Measurements from ENCODE around the gene SH3TC1. TPM values are rescaled to one million over a fixed set of nuclear protein-coding genes. Genes with fewer than 3 reads are reported as not detected.
A peak's percentile ranks its signal among the peaks of the same experiment; 100 is the strongest.

SH3TC1 gene
- polyA plus RNA-seq, 3 donors: 36.9 to 85.7 (median 41.9) TPM

- Histone ChIP-seq H3K4me1 (ENCODE audit: control insufficient read depth in 1 of 2, insufficient read depth in 2 of 2, low read length in 2 of 2) (peaks cover 24 to 26% of the 10 kb centered on the region in 2 donors), H3K9ac (ENCODE audit: insufficient read depth, low read length, poor library complexity, severe bottlenecking) (no peak overlapping the region), H3K27ac (ENCODE audit: low read depth in 1 of 2, low read length in 2 of 2) (no peak overlapping the region), H4K20me1 (ENCODE audit: insufficient read depth, low read length) (no peaks in the 10 kb centered on the region), H3K79me2 (ENCODE audit: insufficient read depth, low read length) (no peaks in the 10 kb centered on the region), H3K27me3 (ENCODE audit: control insufficient read depth in 2 of 2, insufficient read depth in 2 of 2, low read length in 2 of 2) (peaks cover 0 to 1% of the 10 kb centered on the region in 2 donors), H3K4me2 (replicated peaks; ENCODE audit: extremely low read depth, low read length, poor library complexity, severe bottlenecking) (no peak overlapping the region), H3K9me3 (replicated peaks in 1 of 2; ENCODE audit: control insufficient read depth in 1 of 2, insufficient read depth in 1 of 2, low read length in 2 of 2) (peaks cover 6 to 9% of the 10 kb centered on the region in 2 donors), H3K36me3 (replicated peaks in 1 of 2; ENCODE audit: control insufficient read depth in 1 of 2, insufficient read depth in 2 of 2, low read length in 2 of 2) (no peaks in the 10 kb centered on the region), H3K4me3 (replicated peaks in 1 of 3; ENCODE audit: low read depth in 2 of 3, low read length in 3 of 3) (no peak overlapping the region), H2AFZ (ENCODE audit: insufficient read depth, low read depth, low read length, poor library complexity, severe bottlenecking) (no peak overlapping the region)
- no peak for DNase-seq
- Mint-ChIP-seq H3K27ac (no peak overlapping the region), H3K9me3 (peaks cover 8 to 24% (median 12%) of the 10 kb centered on the region in 7 donors), H3K4me3 (no peak overlapping the region), H3K4me1 (peaks cover 25% of the 10 kb centered on the region), H3K27me3 (ENCODE audit: low read depth in 3 of 3) (peaks cover 11 to 27% (median 19%) of the 10 kb centered on the region in 3 donors), H3K36me3 (no peaks in the 10 kb centered on the region)
- 86% methylated on average over 5 of the region's 6 CpGs for WGBS (ENCODE audit: insufficient coverage)
- intact Hi-C loops (cut with micrococcal nuclease): no loop called here
- TF ChIP-seq CTCF (IDR thresholded peaks at IDR 0.05): no peak
Observed at GRCh38 chr4:8165374-8165896, 33.7 kb upstream of the SH3TC1 start.

- Mint-ChIP-seq H3K4me3 (peak overlapping the region in 1 of 2 donors; percentile 77), H3K27me3 (ENCODE audit: low read depth in 3 of 3) (peaks cover 17 to 25% (median 20%) of the 10 kb centered on the region in 3 donors), H3K36me3 (no peaks in the 10 kb centered on the region), H3K9me3 (peaks cover 8 to 21% (median 12%) of the 10 kb centered on the region in 7 donors), H3K27ac (peak overlapping the region; percentile 81 to 95 (median 94)), H3K4me1 (peaks cover 33% of the 10 kb centered on the region)
- Histone ChIP-seq H3K4me1 (ENCODE audit: control insufficient read depth in 1 of 2, insufficient read depth in 2 of 2, low read length in 2 of 2) (peaks cover 31 to 38% of the 10 kb centered on the region in 2 donors), H3K4me2 (replicated peaks; ENCODE audit: extremely low read depth, low read length, poor library complexity, severe bottlenecking) (peak overlapping the region; percentile 62), H2AFZ (ENCODE audit: insufficient read depth, low read depth, low read length, poor library complexity, severe bottlenecking) (no peak overlapping the region), H4K20me1 (ENCODE audit: insufficient read depth, low read length) (no peaks in the 10 kb centered on the region), H3K9ac (ENCODE audit: insufficient read depth, low read length, poor library complexity, severe bottlenecking) (no peak overlapping the region), H3K79me2 (ENCODE audit: insufficient read depth, low read length) (no peaks in the 10 kb centered on the region), H3K9me3 (replicated peaks in 1 of 2; ENCODE audit: control insufficient read depth in 1 of 2, insufficient read depth in 1 of 2, low read length in 2 of 2) (peaks cover 6 to 9% of the 10 kb centered on the region in 2 donors), H3K36me3 (replicated peaks in 1 of 2; ENCODE audit: control insufficient read depth in 1 of 2, insufficient read depth in 2 of 2, low read length in 2 of 2) (no peaks in the 10 kb centered on the region), H3K4me3 (replicated peaks in 1 of 3; ENCODE audit: low read depth in 2 of 3, low read length in 3 of 3) (peak overlapping the region in 1 of 3 experiments; percentile 55), H3K27me3 (ENCODE audit: control insufficient read depth in 2 of 2, insufficient read depth in 2 of 2, low read length in 2 of 2) (no peaks in the 10 kb centered on the region), H3K27ac (ENCODE audit: low read depth in 1 of 2, low read length in 2 of 2) (peak overlapping the region; percentile 54 to 71)
- intact Hi-C loops (cut with micrococcal nuclease): no loop called here
- 0% methylated on average over 2 of the region's 2 CpGs for WGBS (ENCODE audit: insufficient coverage)
- no peak for TF ChIP-seq CTCF (IDR thresholded peaks at IDR 0.05)
- peak; percentile 53 to 86 (median 76) for DNase-seq
Observed at GRCh38 chr4:8167291-8167690, 31.8 kb upstream of the SH3TC1 start.

Data from CD14-positive monocyte (primary cell).